HCT116 (cell line): Measurements from ENCODE around the gene TDO2.

Experiments
- CEBPB ChIP-seq: IDR thresholded peaks from 2 replicates; pipeline ENCODE4 v1.6.1; 2012; ENCODE audit warnings: low read depth
- ELF1 ChIP-seq: IDR thresholded peaks from 2 replicates; pipeline ENCODE4 v1.6.1; 2012; ENCODE audit warnings: low read depth, borderline replicate concordance
- EZH2 ChIP-seq: fragments of 200-600 bp; sonication (generic); IDR thresholded peaks from 2 replicates; pipeline ENCODE4 v1.6.1; 2017; ENCODE audit warnings: antibody characterized with exemption, mixed run types
- JUND ChIP-seq: IDR thresholded peaks from 2 replicates; pipeline ENCODE4 v1.6.1; 2012
- POLR2A ChIP-seq: IDR thresholded peaks from 2 replicates; pipeline ENCODE4 v1.7.0; 2011; ENCODE audit warnings: borderline replicate concordance; ENCODE audit not compliant: insufficient read depth, insufficient read length; ENCODE audit errors: extremely low read depth
- POLR2AphosphoS5 ChIP-seq: IDR thresholded peaks from 2 replicates; pipeline ENCODE4 v1.6.1; 2011; ENCODE audit warnings: mild to moderate bottlenecking, low read depth, low read length, moderate library complexity
- REST ChIP-seq: IDR thresholded peaks from 2 replicates; pipeline ENCODE4 v1.6.1; 2012; ENCODE audit warnings: low read depth
- YY1 ChIP-seq: IDR thresholded peaks from 2 replicates; pipeline ENCODE4 v1.6.1; 2011; ENCODE audit warnings: low read length, low read depth, moderate library complexity, mild to moderate bottlenecking; ENCODE audit not compliant: insufficient replicate concordance; ENCODE audit errors: extremely low read depth
- ZBTB33 ChIP-seq: IDR thresholded peaks from 2 replicates; pipeline ENCODE4 v1.6.1; 2011; ENCODE audit warnings: mild to moderate bottlenecking, low read length, moderate library complexity; ENCODE audit not compliant: insufficient replicate concordance; ENCODE audit errors: extremely low read depth
- ZNF274 ChIP-seq: fragments of 200-500 bp; sonication (Bioruptor generic); IDR thresholded peaks from 2 replicates; pipeline ENCODE4 v1.6.1; 2014; ENCODE audit warnings: mild to moderate bottlenecking, low read depth, low read length, inconsistent platforms
- TF ChIP-seq, protein P1 (sequence below), 3 experiments: fragments of 200-600 bp in 1 of 3; sonication (generic) in 1 of 3; IDR thresholded peaks in 2 of 3; conservative IDR thresholded peaks in 1 of 3; 2 replicates each; pipeline ENCODE4 v1.5.1; 2012 to 2017; ENCODE audit warnings: low read depth in 2 of 3, low read length in 2 of 3, antibody characterized with exemption in 1 of 3, borderline replicate concordance in 1 of 3, control low read depth in 1 of 3, mild to moderate bottlenecking in 1 of 3, mixed read lengths in 1 of 3, mixed run types in 1 of 3, moderate library complexity in 1 of 3; ENCODE audit not compliant: insufficient read depth in 1 of 3
- TF ChIP-seq, protein P2 (sequence below): IDR thresholded peaks from 2 replicates; pipeline ENCODE4 v1.6.1; 2012

GRCh38 chr4:155875878-155876277, 27.6 kb upstream of the TDO2 start:
- TF ChIP-seq EZH2 (no peak), POLR2A (no peak), YY1 (no peak), ELF1 (no peak), CEBPB (no peak), POLR2AphosphoS5 (no peak), REST (no peak), JUND (no peak), ZBTB33 (no peak), ZNF274 (no peak)
- TF ChIP-seq, protein P1, sequence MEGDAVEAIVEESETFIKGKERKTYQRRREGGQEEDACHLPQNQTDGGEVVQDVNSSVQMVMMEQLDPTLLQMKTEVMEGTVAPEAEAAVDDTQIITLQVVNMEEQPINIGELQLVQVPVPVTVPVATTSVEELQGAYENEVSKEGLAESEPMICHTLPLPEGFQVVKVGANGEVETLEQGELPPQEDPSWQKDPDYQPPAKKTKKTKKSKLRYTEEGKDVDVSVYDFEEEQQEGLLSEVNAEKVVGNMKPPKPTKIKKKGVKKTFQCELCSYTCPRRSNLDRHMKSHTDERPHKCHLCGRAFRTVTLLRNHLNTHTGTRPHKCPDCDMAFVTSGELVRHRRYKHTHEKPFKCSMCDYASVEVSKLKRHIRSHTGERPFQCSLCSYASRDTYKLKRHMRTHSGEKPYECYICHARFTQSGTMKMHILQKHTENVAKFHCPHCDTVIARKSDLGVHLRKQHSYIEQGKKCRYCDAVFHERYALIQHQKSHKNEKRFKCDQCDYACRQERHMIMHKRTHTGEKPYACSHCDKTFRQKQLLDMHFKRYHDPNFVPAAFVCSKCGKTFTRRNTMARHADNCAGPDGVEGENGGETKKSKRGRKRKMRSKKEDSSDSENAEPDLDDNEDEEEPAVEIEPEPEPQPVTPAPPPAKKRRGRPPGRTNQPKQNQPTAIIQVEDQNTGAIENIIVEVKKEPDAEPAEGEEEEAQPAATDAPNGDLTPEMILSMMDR (IDR thresholded peaks at IDR 0.05 in 2 of 3, conservative IDR thresholded peaks at IDR 0.05 in 1 of 3; ENCODE audit: borderline replicate concordance in 1 of 3, insufficient read depth in 1 of 3, low read depth in 2 of 3, low read length in 2 of 3) = no peak
- TF ChIP-seq, protein P2, sequence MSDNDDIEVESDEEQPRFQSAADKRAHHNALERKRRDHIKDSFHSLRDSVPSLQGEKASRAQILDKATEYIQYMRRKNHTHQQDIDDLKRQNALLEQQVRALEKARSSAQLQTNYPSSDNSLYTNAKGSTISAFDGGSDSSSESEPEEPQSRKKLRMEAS = no peak
